KMS-11 (cell line): ENCODE measurements around the gene MGAT4A.

ENCODE experiments used
- H2AFZ ChIP-seq: fragments of 200-600 bp; sonication (generic); 2 replicates; pipeline ENCODE4 v1.6.1; 2016; ENCODE audit warnings: antibody characterized with exemption, mixed run types, low read depth
- H3K27ac ChIP-seq: fragments of 200-600 bp; sonication (generic); 2 replicates; pipeline ENCODE4 v1.6.1; 2016; ENCODE audit warnings: mild to moderate bottlenecking, mixed run types
- H3K27me3 ChIP-seq: fragments of 200-600 bp; sonication (generic); 2 replicates; pipeline ENCODE4 v1.6.1; 2017; ENCODE audit warnings: mild to moderate bottlenecking, low read depth, mixed run types, moderate library complexity; ENCODE audit not compliant: insufficient read depth
- H3K36me3 ChIP-seq: fragments of 200-600 bp; sonication (generic); 2 replicates; pipeline ENCODE4 v1.6.1; 2017; ENCODE audit warnings: mild to moderate bottlenecking, mixed run types; ENCODE audit not compliant: insufficient read depth
- H3K4me1 ChIP-seq: fragments of 200-600 bp; sonication (generic); 2 replicates; pipeline ENCODE4 v1.6.1; 2016; ENCODE audit warnings: mild to moderate bottlenecking, low read depth, mixed run types; ENCODE audit not compliant: poor library complexity, severe bottlenecking
- H3K4me2 ChIP-seq: fragments of 200-600 bp; sonication (generic); 2 replicates; pipeline ENCODE4 v1.7.0; 2016; ENCODE audit warnings: mild to moderate bottlenecking, mixed run types
- H3K4me3 ChIP-seq: fragments of 200-600 bp; sonication (generic); IDR thresholded peaks from 2 replicates; pipeline ENCODE4 v1.6.1; 2017; ENCODE audit warnings: low read depth, low read length, mixed read lengths; ENCODE audit not compliant: insufficient read depth
- H3K79me2 ChIP-seq: fragments of 200-600 bp; sonication (generic); 2 replicates; pipeline ENCODE4 v1.6.1; 2016; ENCODE audit warnings: low read depth, mixed run types; ENCODE audit not compliant: insufficient read depth
- H3K9ac ChIP-seq: fragments of 200-600 bp; sonication (generic); 2 replicates; pipeline ENCODE4 v1.6.1; 2016; ENCODE audit warnings: mild to moderate bottlenecking, mixed run types
- H4K20me1 ChIP-seq: fragments of 200-600 bp; sonication (generic); 2 replicates; pipeline ENCODE4 v1.6.1; 2016; ENCODE audit warnings: mild to moderate bottlenecking, mixed run types; ENCODE audit not compliant: insufficient read depth
- TF ChIP-seq, protein P1 (sequence below): fragments of 200-600 bp; sonication (generic); conservative IDR thresholded peaks from 2 replicates; pipeline ENCODE4 v1.6.1; 2017; ENCODE audit warnings: low read depth, mild to moderate bottlenecking, antibody characterized with exemption, low read length, moderate library complexity, mixed read lengths

MGAT4A gene

DNA sequence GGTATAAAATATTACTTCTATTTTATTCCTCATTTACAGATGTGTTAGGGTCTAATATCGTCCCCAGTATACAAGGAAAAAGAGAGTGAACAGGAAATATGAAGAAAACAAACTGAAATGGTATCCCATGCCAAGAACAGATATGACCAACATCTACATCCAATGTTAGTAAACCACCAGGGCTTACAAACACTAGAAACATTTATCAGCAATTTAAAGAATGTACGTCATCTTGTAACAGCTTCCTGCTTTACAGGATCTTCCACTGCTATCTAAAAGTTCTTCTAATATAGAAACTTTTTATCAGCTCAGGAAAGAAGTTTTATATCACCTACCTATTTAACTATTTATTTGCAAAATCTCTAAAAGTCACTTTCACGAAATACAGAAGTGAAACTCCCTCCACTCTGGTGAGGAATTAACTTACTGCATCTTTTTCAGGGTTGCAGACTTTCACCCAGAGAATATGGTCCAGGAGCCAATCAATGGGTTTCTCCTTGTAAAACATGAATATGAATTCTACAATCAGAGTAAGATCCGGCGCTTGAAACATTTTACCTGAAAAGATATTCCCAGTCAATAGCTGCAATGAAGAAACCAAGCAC is 87.3 kb downstream of the MGAT4A start:
- H3K27me3 ChIP-seq, result no peaks in the 10 kb centered on the region
- H3K79me2 ChIP-seq, result no peaks in the 10 kb centered on the region
- no peaks in the 10 kb centered on the region for H4K20me1 ChIP-seq
- TF ChIP-seq, protein P1, sequence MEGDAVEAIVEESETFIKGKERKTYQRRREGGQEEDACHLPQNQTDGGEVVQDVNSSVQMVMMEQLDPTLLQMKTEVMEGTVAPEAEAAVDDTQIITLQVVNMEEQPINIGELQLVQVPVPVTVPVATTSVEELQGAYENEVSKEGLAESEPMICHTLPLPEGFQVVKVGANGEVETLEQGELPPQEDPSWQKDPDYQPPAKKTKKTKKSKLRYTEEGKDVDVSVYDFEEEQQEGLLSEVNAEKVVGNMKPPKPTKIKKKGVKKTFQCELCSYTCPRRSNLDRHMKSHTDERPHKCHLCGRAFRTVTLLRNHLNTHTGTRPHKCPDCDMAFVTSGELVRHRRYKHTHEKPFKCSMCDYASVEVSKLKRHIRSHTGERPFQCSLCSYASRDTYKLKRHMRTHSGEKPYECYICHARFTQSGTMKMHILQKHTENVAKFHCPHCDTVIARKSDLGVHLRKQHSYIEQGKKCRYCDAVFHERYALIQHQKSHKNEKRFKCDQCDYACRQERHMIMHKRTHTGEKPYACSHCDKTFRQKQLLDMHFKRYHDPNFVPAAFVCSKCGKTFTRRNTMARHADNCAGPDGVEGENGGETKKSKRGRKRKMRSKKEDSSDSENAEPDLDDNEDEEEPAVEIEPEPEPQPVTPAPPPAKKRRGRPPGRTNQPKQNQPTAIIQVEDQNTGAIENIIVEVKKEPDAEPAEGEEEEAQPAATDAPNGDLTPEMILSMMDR, result no peak
- H3K9ac ChIP-seq, result no peak overlapping the region
- no peaks in the 10 kb centered on the region for H3K4me1 ChIP-seq
- H2AFZ ChIP-seq, result no peak overlapping the region
- H3K27ac ChIP-seq, result no peak overlapping the region
- H3K36me3 ChIP-seq, result no peaks in the 10 kb centered on the region
- H3K4me3 ChIP-seq, result no peak overlapping the region
- H3K4me2 ChIP-seq, result no peak overlapping the region

DNA sequence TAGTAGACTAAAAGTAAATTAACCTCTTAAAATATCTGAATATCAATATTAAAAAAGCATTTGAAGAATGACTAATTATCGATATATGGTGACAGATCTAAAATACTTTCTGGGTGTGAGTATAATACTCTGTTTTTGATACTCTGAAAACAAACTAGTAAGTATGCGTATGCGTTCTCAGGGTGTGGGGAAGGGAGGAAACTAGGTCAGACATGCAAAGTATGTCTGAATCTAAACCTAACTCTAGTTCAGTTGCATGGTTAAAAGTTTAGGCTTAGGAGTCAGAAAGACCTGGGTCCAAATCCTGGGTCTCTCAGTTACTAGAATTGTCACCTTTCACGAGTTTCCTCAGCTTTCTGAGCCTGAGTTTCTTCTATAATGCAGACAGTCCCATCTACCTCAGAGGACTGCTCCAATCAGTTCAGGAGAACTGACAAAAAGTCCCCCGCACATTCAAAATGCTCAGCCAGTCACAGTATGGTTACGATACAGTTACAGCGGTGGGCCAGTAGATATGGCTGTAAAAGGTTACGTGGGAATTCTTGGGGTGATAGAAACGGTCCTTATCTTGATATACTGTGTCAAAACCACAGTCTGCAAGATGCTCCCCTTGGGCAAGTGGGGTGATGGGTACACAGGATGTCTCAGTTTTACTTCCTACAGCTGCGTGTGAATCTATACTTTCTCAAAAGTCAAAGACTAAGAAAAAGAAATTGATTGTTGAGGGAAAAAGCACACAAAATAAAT is 93.4 kb downstream of the MGAT4A start:
- TF ChIP-seq, protein P1, result no peak
- Histone ChIP-seq H3K4me2 (no peak overlapping the region), H3K27ac (no peak overlapping the region), H3K4me1 (peaks cover 24% of the 10 kb centered on the region), H3K4me3 (no peak overlapping the region), H3K27me3 (no peaks in the 10 kb centered on the region), H3K9ac (no peak overlapping the region), H2AFZ (no peak overlapping the region), H4K20me1 (no peaks in the 10 kb centered on the region), H3K79me2 (no peaks in the 10 kb centered on the region), H3K36me3 (no peaks in the 10 kb centered on the region)

DNA sequence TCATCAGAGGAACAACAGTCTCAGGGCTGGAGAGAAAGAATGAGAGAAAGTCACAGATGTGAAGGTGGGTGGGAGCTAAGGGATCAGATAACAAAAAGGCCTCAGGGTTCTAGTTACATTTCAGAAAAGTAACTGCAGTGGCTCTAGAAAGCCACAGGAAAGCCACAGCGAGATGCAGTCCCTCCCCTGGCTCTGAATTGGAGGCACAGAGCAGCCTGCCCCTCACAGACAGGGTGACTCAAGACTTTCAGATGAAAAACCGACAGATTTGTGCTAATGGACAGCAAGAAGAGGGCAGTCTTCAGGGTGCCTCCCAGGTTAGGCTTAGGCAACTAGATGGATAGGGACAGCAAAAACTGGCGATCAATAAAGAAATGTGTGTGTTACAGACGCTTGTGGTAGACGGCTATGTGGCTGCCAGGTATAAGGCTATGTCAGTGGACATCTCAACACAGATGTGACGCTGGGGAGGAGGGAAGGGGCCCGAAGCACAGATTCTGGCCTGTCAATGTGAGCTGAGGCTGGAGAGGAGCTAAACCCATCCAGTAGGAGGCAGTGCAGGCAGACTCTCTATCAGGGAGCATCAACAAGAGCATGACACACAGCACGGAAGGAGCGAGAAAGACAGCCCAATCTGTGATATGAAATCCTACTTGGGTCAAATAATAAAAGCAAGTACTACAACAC is 96.4 kb downstream of the MGAT4A start:
- no peaks in the 10 kb centered on the region for H4K20me1 ChIP-seq
- H3K9ac ChIP-seq, result no peak overlapping the region
- peak overlapping the region; percentile 42 for H2AFZ ChIP-seq
- H3K4me3 ChIP-seq, result peak overlapping the region; percentile 0
- H3K79me2 ChIP-seq, result no peaks in the 10 kb centered on the region
- H3K27me3 ChIP-seq, result no peaks in the 10 kb centered on the region
- H3K27ac ChIP-seq, result peak overlapping the region; percentile 49
- H3K4me2 ChIP-seq, result peak overlapping the region; percentile 49
- TF ChIP-seq, protein P1, result peak; percentile 69
- H3K4me1 ChIP-seq, result peaks cover 24% of the 10 kb centered on the region
- no peaks in the 10 kb centered on the region for H3K36me3 ChIP-seq

DNA sequence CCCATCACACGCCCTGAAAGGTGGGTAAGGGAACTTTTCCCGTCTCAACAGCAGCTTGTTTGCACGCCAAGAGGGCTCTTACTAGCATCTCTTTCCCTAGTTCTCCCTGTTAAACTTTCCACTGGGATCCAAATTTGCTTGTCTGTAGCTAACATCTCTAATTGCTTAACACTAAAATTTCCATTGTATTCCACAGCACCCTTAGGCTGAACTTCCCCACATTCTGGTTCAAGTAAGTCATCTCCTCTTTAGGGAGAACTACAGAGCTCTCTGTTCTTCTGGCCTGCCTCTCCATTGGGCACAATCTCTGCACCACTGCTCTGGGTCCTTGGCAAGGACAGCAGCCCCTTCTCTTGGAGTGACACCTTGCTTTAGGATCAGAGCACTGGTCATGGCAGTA is 98.6 kb downstream of the MGAT4A start:
- TF ChIP-seq, protein P1, result no peak
- H3K4me1 ChIP-seq, result peaks cover 24% of the 10 kb centered on the region
- no peaks in the 10 kb centered on the region for H3K36me3 ChIP-seq
- no peak overlapping the region for H3K9ac ChIP-seq
- no peaks in the 10 kb centered on the region for H3K79me2 ChIP-seq
- no peaks in the 10 kb centered on the region for H3K27me3 ChIP-seq
- H4K20me1 ChIP-seq, result no peaks in the 10 kb centered on the region
- H3K4me2 ChIP-seq, result no peak overlapping the region
- H3K27ac ChIP-seq, result no peak overlapping the region
- no peak overlapping the region for H3K4me3 ChIP-seq
- H2AFZ ChIP-seq, result no peak overlapping the region
